Lower leg skin (tissue), 3 donors: ENCODE results near the gene OAS3.

Experiments
- POLR2A ChIP-seq, 2 donors: fragments of 450-650 bp; IDR thresholded peaks; one replicate each; pipeline ENCODE4 v1.6.1; 2016 to 2017; ENCODE audit warnings: antibody characterized with exemption in 2 of 2, mild to moderate bottlenecking in 1 of 2, moderate library complexity in 1 of 2
- TF ChIP-seq, protein P1 (sequence below), 3 donors: fragments of 450-650 bp; IDR thresholded peaks; one replicate each; pipeline ENCODE4 v1.5.1; 2016; ENCODE audit warnings: antibody characterized with exemption in 3 of 3, mild to moderate bottlenecking in 3 of 3, moderate library complexity in 2 of 3

DNA sequence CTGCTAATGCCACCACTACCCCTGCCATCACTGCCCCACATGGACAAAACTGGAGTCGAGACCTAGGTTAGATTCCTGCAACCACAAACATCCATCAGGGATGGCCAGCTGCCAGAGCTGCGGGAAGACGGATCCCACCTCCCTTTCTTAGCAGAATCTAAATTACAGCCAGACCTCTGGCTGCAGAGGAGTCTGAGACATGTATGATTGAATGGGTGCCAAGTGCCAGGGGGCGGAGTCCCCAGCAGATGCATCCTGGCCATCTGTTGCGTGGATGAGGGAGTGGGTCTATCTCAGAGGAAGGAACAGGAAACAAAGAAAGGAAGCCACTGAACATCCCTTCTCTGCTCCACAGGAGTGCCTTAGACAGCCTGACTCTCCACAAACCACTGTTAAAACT lies 33.0 kb downstream of the OAS3 start:
- TF ChIP-seq, protein P1, sequence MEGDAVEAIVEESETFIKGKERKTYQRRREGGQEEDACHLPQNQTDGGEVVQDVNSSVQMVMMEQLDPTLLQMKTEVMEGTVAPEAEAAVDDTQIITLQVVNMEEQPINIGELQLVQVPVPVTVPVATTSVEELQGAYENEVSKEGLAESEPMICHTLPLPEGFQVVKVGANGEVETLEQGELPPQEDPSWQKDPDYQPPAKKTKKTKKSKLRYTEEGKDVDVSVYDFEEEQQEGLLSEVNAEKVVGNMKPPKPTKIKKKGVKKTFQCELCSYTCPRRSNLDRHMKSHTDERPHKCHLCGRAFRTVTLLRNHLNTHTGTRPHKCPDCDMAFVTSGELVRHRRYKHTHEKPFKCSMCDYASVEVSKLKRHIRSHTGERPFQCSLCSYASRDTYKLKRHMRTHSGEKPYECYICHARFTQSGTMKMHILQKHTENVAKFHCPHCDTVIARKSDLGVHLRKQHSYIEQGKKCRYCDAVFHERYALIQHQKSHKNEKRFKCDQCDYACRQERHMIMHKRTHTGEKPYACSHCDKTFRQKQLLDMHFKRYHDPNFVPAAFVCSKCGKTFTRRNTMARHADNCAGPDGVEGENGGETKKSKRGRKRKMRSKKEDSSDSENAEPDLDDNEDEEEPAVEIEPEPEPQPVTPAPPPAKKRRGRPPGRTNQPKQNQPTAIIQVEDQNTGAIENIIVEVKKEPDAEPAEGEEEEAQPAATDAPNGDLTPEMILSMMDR (IDR thresholded peaks at IDR 0.05): no peak
- no peak for TF ChIP-seq POLR2A (IDR thresholded peaks at IDR 0.05)
